GM12864 (cell line): Measurements from ENCODE around the gene MPP1.

Experiments used
- DNase-seq: peaks from one replicate; pipeline ENCODE4 v3.0.0-alpha.2; 2011; ENCODE audit warnings: low read depth
- H3K4me3 ChIP-seq: 2 replicates; pipeline ENCODE4 v1.5.1; 2011; ENCODE audit warnings: mild to moderate bottlenecking, low read depth, low read length, control low read depth
- CTCF ChIP-seq: IDR thresholded peaks from 2 replicates; pipeline ENCODE4 v1.5.1; 2011; ENCODE audit warnings: low read depth, mild to moderate bottlenecking, moderate library complexity, low read length, control low read depth, inconsistent platforms; ENCODE audit errors: missing control alignments

The MPP1 gene

GRCh38 chrX:154731881-154732280, 73.4 kb downstream of the MPP1 start:
- no peak for DNase-seq
- TF ChIP-seq CTCF, result no peak
- H3K4me3 ChIP-seq, result no peak overlapping the region

- no peak for TF ChIP-seq CTCF
- no peak overlapping the region for H3K4me3 ChIP-seq
- no peak for DNase-seq
Measured at GRCh38 chrX:154731184-154731583, 74.1 kb downstream of the MPP1 start.

- TF ChIP-seq CTCF, result no peak
- no peak for DNase-seq
- no peak overlapping the region for H3K4me3 ChIP-seq
Measured at GRCh38 chrX:154730253-154730891, 74.9 kb downstream of the MPP1 start.

- H3K4me3 ChIP-seq, result no peak overlapping the region
- TF ChIP-seq CTCF, result no peak
- no peak for DNase-seq
Measured at GRCh38 chrX:154729439-154729838, 75.8 kb downstream of the MPP1 start.
